Neural progenitor cell (in vitro differentiated cells): ENCODE results near the gene ACVR1C. TPM values are rescaled to one million over a fixed set of nuclear protein-coding genes. Genes with fewer than 3 reads are reported as not detected.

Experiments used
- DNase-seq: peaks from one replicate; pipeline ENCODE4 v3.0.0-alpha.2; 2016; ENCODE audit warnings: low spot score
- H2AFZ ChIP-seq: fragments of 200-600 bp; sonication (generic); replicated peaks from 2 replicates; pipeline ENCODE4 v1.6.1; 2016; ENCODE audit warnings: antibody characterized with exemption
- H3F3A ChIP-seq: fragments of 200-600 bp; sonication (generic); 2 replicates; pipeline ENCODE4 v1.6.1; 2016; ENCODE audit warnings: antibody characterized with exemption, low read depth
- H3K27ac ChIP-seq: fragments of 200-600 bp; sonication (generic); 2 replicates; pipeline ENCODE4 v1.5.1; 2016; ENCODE audit warnings: mild to moderate bottlenecking
- H3K27me3 ChIP-seq: fragments of 200-600 bp; sonication (generic); 2 replicates; pipeline ENCODE4 v1.6.1; 2016; ENCODE audit warnings: mild to moderate bottlenecking, moderate library complexity
- H3K36me3 ChIP-seq: fragments of 200-600 bp; sonication (generic); 2 replicates; pipeline ENCODE4 v1.5.1; 2016
- H3K4me1 ChIP-seq: fragments of 200-600 bp; sonication (generic); 2 replicates; pipeline ENCODE4 v1.6.1; 2016; ENCODE audit warnings: mixed run types
- H3K4me2 ChIP-seq: fragments of 200-600 bp; sonication (generic); 2 replicates; pipeline ENCODE4 v1.6.1; 2016
- H3K4me3 ChIP-seq: fragments of 200-600 bp; sonication (generic); 2 replicates; pipeline ENCODE4 v1.5.1; 2016
- H3K79me2 ChIP-seq: fragments of 200-600 bp; sonication (generic); 2 replicates; pipeline ENCODE4 v1.6.1; 2016; ENCODE audit warnings: low read depth
- H3K9ac ChIP-seq: fragments of 200-600 bp; sonication (generic); 2 replicates; pipeline ENCODE4 v1.6.1; 2016
- H3K9me3 ChIP-seq: fragments of 200-600 bp; sonication (generic); 2 replicates; pipeline ENCODE4 v1.5.1; 2016; ENCODE audit warnings: low read depth
- H4K20me1 ChIP-seq: fragments of 200-600 bp; sonication (generic); 2 replicates; pipeline ENCODE4 v1.6.1; 2016; ENCODE audit warnings: low read depth
- H3K27ac Mint-ChIP-seq: 3 replicates; pipeline ENCODE4 v1.8.0; 2021; ENCODE audit warnings: mixed read lengths
- H3K27me3 Mint-ChIP-seq: 2 replicates; pipeline ENCODE4 v1.8.0; 2022; ENCODE audit warnings: low read depth, mild to moderate bottlenecking, inconsistent platforms, moderate library complexity, mixed read lengths; ENCODE audit not compliant: insufficient read depth
- H3K36me3 Mint-ChIP-seq: 3 replicates; pipeline ENCODE4 v1.8.0; 2021; ENCODE audit warnings: mixed read lengths
- H3K4me1 Mint-ChIP-seq: 3 replicates; pipeline ENCODE4 v1.8.0; 2021; ENCODE audit warnings: mixed read lengths
- H3K4me3 Mint-ChIP-seq: 3 replicates; pipeline ENCODE4 v1.8.0; 2021; ENCODE audit warnings: mild to moderate bottlenecking, moderate library complexity, mixed read lengths
- H3K9me3 Mint-ChIP-seq: 3 replicates; pipeline ENCODE4 v1.8.0; 2020; ENCODE audit warnings: mixed read lengths
- CTCF ChIP-seq: fragments of 200-600 bp; sonication (generic); IDR thresholded peaks from 2 replicates; pipeline ENCODE4 v1.5.1; 2017; ENCODE audit warnings: antibody characterized with exemption, mild to moderate bottlenecking
- EZH2 ChIP-seq: fragments of 200-600 bp; sonication (generic); IDR thresholded peaks from 2 replicates; pipeline ENCODE4 v1.6.1; 2017; ENCODE audit warnings: antibody characterized with exemption, mild to moderate bottlenecking, moderate library complexity
- EZH2phosphoT487 ChIP-seq: fragments of 200-600 bp; sonication (generic); IDR thresholded peaks from 2 replicates; pipeline ENCODE4 v1.6.1; 2017; ENCODE audit warnings: antibody characterized with exemption
- total RNA-seq: library from RNA; depleted of rRNA; stranded (reverse); fragments of >200 nt; gene quantifications from 2 replicates; pipeline ENCODE4 v1.2.3, GENCODE V29; 2015; ENCODE audit warnings: low replicate concordance

ACVR1C gene
- total RNA-seq, 1 donor from 2014 or later = 3.0 TPM

DNA sequence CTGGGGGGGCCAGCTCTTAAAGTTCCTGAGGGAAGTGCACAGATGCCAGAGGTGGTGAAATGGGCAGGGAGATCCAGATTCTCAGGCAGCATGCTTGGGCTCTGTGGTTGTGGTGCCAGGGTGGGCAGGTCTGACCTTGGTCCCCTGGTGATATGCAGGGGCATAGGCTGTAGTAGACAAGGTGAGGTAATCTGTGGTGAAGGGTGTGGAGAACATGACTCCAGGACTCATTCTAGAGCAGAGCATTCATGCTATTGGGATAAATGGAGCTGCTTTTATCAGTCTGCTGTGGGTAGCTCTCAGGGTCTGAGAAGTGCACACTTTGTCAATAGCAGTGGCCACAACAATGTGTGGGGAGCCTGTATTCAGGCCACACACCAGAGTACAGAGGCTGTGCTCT lies 16.9 kb downstream of the ACVR1C start:
- H3K36me3 ChIP-seq = no peaks in the 10 kb centered on the region
- H3K9me3 ChIP-seq = no peaks in the 10 kb centered on the region
- no peaks in the 10 kb centered on the region for H4K20me1 ChIP-seq
- TF ChIP-seq EZH2 = no peak
- no peak for TF ChIP-seq CTCF
- TF ChIP-seq EZH2phosphoT487 = no peak
- Mint-ChIP-seq H3K4me1 (no peaks in the 10 kb centered on the region), H3K36me3 (no peaks in the 10 kb centered on the region), H3K27ac (no peak overlapping the region), H3K27me3 (no peaks in the 10 kb centered on the region), H3K4me3 (no peak overlapping the region), H3K9me3 (peaks cover 15% of the 10 kb centered on the region)
- H2AFZ ChIP-seq = no peak overlapping the region
- H3F3A ChIP-seq = no peaks in the 10 kb centered on the region
- peaks cover 21% of the 10 kb centered on the region for H3K27me3 ChIP-seq
- H3K4me3 ChIP-seq = no peak overlapping the region
- H3K4me2 ChIP-seq = no peak overlapping the region
- no peaks in the 10 kb centered on the region for H3K4me1 ChIP-seq
- no peak overlapping the region for H3K9ac ChIP-seq
- no peaks in the 10 kb centered on the region for H3K79me2 ChIP-seq
- no peak overlapping the region for H3K27ac ChIP-seq
- no peak for DNase-seq

GRCh38 chr2:157611110-157611509 lies 17.6 kb downstream of the ACVR1C start:
- H3K36me3 ChIP-seq = no peaks in the 10 kb centered on the region
- H4K20me1 ChIP-seq = no peaks in the 10 kb centered on the region
- no peak overlapping the region for H3K27ac ChIP-seq
- Mint-ChIP-seq H3K36me3 (no peaks in the 10 kb centered on the region), H3K4me3 (no peak overlapping the region), H3K9me3 (peaks cover 15% of the 10 kb centered on the region), H3K4me1 (no peaks in the 10 kb centered on the region), H3K27ac (no peak overlapping the region), H3K27me3 (no peaks in the 10 kb centered on the region)
- no peaks in the 10 kb centered on the region for H3K4me1 ChIP-seq
- no peak overlapping the region for H2AFZ ChIP-seq
- DNase-seq = no peak
- H3K27me3 ChIP-seq = peaks cover 20% of the 10 kb centered on the region
- no peak for TF ChIP-seq CTCF
- TF ChIP-seq EZH2phosphoT487 = no peak
- no peak overlapping the region for H3K4me3 ChIP-seq
- H3K79me2 ChIP-seq = no peaks in the 10 kb centered on the region
- H3F3A ChIP-seq = no peaks in the 10 kb centered on the region
- H3K9ac ChIP-seq = no peak overlapping the region
- no peak overlapping the region for H3K4me2 ChIP-seq
- no peaks in the 10 kb centered on the region for H3K9me3 ChIP-seq

DNA sequence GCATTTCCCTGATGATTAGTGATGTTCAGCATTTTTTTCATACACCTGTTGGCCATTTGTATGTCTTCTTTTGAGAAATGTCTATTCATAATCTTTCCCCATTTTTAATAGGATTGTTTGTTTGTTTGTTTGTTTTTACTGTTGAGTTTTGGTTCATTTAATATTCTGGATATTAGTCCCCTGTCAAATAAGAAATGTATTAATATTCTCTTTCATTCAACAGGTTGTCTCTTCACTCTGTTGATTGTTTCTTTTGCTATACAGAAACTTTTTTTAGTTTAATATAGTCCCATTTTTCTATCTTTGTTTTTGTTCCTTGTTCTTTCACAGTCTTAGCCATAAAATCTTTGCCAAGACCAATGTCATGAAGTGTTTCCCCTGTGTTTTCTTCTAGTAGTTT lies 22.1 kb downstream of the ACVR1C start:
- H3K9me3 ChIP-seq = no peaks in the 10 kb centered on the region
- TF ChIP-seq EZH2phosphoT487 (no peak), EZH2 (no peak), CTCF (no peak)
- H3K9ac ChIP-seq = no peak overlapping the region
- no peak overlapping the region for H3K4me3 Mint-ChIP-seq
- H3K4me1 ChIP-seq = no peaks in the 10 kb centered on the region
- no peaks in the 10 kb centered on the region for H3K79me2 ChIP-seq
- no peaks in the 10 kb centered on the region for H3F3A ChIP-seq
- H3K4me2 ChIP-seq = no peak overlapping the region
- H2AFZ ChIP-seq = no peak overlapping the region
- peaks cover 24% of the 10 kb centered on the region for H3K27me3 ChIP-seq
- H3K36me3 Mint-ChIP-seq = no peaks in the 10 kb centered on the region
- no peak overlapping the region for H3K4me3 ChIP-seq
- no peak for DNase-seq
- no peaks in the 10 kb centered on the region for H3K4me1 Mint-ChIP-seq
- H3K27me3 Mint-ChIP-seq = no peaks in the 10 kb centered on the region
- H3K36me3 ChIP-seq = no peaks in the 10 kb centered on the region
- no peaks in the 10 kb centered on the region for H4K20me1 ChIP-seq
- H3K27ac ChIP-seq = no peak overlapping the region
- peaks cover 13% of the 10 kb centered on the region for H3K9me3 Mint-ChIP-seq
- no peak overlapping the region for H3K27ac Mint-ChIP-seq

GRCh38 chr2:157603198-157603597 lies 25.5 kb downstream of the ACVR1C start:
- Histone ChIP-seq H3F3A (no peaks in the 10 kb centered on the region), H3K27me3 (peaks cover 18% of the 10 kb centered on the region), H3K9ac (no peak overlapping the region), H3K36me3 (no peaks in the 10 kb centered on the region), H4K20me1 (no peaks in the 10 kb centered on the region), H2AFZ (no peak overlapping the region), H3K4me3 (no peak overlapping the region), H3K27ac (no peak overlapping the region), H3K4me2 (no peak overlapping the region), H3K79me2 (no peaks in the 10 kb centered on the region), H3K9me3 (no peaks in the 10 kb centered on the region), H3K4me1 (no peaks in the 10 kb centered on the region)
- no peak for TF ChIP-seq CTCF
- no peak for TF ChIP-seq EZH2
- TF ChIP-seq EZH2phosphoT487 = no peak
- Mint-ChIP-seq H3K4me1 (no peaks in the 10 kb centered on the region), H3K36me3 (no peaks in the 10 kb centered on the region), H3K27me3 (no peaks in the 10 kb centered on the region), H3K27ac (no peak overlapping the region), H3K4me3 (no peak overlapping the region), H3K9me3 (no peaks in the 10 kb centered on the region)
- no peak for DNase-seq
